ENCODE measurements around the gene LRRC71.

GRCh38 chr1:156925154-156926010 is 5.0 kb downstream of the LRRC71 start:
- TF ChIP-seq, protein P1, sequence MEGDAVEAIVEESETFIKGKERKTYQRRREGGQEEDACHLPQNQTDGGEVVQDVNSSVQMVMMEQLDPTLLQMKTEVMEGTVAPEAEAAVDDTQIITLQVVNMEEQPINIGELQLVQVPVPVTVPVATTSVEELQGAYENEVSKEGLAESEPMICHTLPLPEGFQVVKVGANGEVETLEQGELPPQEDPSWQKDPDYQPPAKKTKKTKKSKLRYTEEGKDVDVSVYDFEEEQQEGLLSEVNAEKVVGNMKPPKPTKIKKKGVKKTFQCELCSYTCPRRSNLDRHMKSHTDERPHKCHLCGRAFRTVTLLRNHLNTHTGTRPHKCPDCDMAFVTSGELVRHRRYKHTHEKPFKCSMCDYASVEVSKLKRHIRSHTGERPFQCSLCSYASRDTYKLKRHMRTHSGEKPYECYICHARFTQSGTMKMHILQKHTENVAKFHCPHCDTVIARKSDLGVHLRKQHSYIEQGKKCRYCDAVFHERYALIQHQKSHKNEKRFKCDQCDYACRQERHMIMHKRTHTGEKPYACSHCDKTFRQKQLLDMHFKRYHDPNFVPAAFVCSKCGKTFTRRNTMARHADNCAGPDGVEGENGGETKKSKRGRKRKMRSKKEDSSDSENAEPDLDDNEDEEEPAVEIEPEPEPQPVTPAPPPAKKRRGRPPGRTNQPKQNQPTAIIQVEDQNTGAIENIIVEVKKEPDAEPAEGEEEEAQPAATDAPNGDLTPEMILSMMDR (IDR thresholded peaks at IDR 0.05) = no peak
- no peak for TF ChIP-seq EP300 (IDR thresholded peaks at IDR 0.05)
